H9 (cell line): Measurements from ENCODE around the gene SCP2. TPM values are rescaled to one million over a fixed set of nuclear protein-coding genes. Genes with fewer than 3 reads are reported as not detected.

Experiments
- DNase-seq: peaks from one replicate; pipeline ENCODE4 v3.0.0-alpha.2; 2017
- H2AFZ ChIP-seq: one replicate; pipeline ENCODE4 v1.6.1; 2013; ENCODE audit warnings: mild to moderate bottlenecking, low read length, control low read depth, moderate library complexity
- H2AK5ac ChIP-seq: 2 replicates; pipeline ENCODE4 v1.6.1; 2013; ENCODE audit warnings: low read length, control low read depth, mixed read lengths; ENCODE audit not compliant: insufficient read length
- H2BK120ac ChIP-seq: one replicate; pipeline ENCODE4 v1.6.1; 2013; ENCODE audit warnings: low read depth, mild to moderate bottlenecking, low read length, control low read depth, inconsistent platforms; ENCODE audit not compliant: poor library complexity, severe bottlenecking
- H2BK12ac ChIP-seq: 2 replicates; pipeline ENCODE4 v1.6.1; 2013; ENCODE audit warnings: low read length, control low read depth, mixed read lengths, low read depth; ENCODE audit not compliant: insufficient read length
- H2BK15ac ChIP-seq: 2 replicates; pipeline ENCODE4 v1.6.1; 2013; ENCODE audit warnings: low read depth, low read length, control low read depth
- H2BK20ac ChIP-seq: one replicate; pipeline ENCODE4 v1.6.1; 2013; ENCODE audit warnings: low read depth, mild to moderate bottlenecking, low read length, control low read depth, inconsistent platforms; ENCODE audit not compliant: poor library complexity, severe bottlenecking
- H2BK5ac ChIP-seq: 2 replicates; pipeline ENCODE4 v1.6.1; 2013; ENCODE audit warnings: low read length, control low read depth, mixed read lengths; ENCODE audit not compliant: insufficient read length
- H3K14ac ChIP-seq: 2 replicates; pipeline ENCODE4 v1.6.1; 2013; ENCODE audit warnings: low read length, control low read depth; ENCODE audit not compliant: insufficient read depth
- H3K18ac ChIP-seq: 2 replicates; pipeline ENCODE4 v1.6.1; 2013; ENCODE audit warnings: low read depth, mild to moderate bottlenecking, mixed read lengths, low read length, control low read depth; ENCODE audit not compliant: insufficient read length
- H3K23ac ChIP-seq: 2 replicates; pipeline ENCODE4 v1.6.1; 2013; ENCODE audit warnings: low read length, control low read depth, mixed read lengths, low read depth; ENCODE audit not compliant: insufficient read length
- H3K23me2 ChIP-seq: 2 replicates; pipeline ENCODE4 v1.6.1; 2013; ENCODE audit warnings: low read depth, mild to moderate bottlenecking, mixed read lengths, low read length, control low read depth; ENCODE audit not compliant: insufficient read length, poor library complexity, severe bottlenecking
- H3K27ac ChIP-seq: 2 replicates; pipeline ENCODE4 v1.5.1; 2013; ENCODE audit warnings: low read length, control low read depth, mixed read lengths, low read depth; ENCODE audit not compliant: insufficient read length
- H3K27me3 ChIP-seq: 2 replicates; pipeline ENCODE4 v1.6.1; 2013; ENCODE audit warnings: low read length, control low read depth, inconsistent platforms; ENCODE audit not compliant: insufficient read depth
- H3K4ac ChIP-seq: 2 replicates; pipeline ENCODE4 v1.6.1; 2013; ENCODE audit warnings: low read depth, mild to moderate bottlenecking, control low read depth, inconsistent platforms, low read length, moderate library complexity
- H3K4me1 ChIP-seq: 2 replicates; pipeline ENCODE4 v1.6.1; 2013; ENCODE audit warnings: low read length, control low read depth, inconsistent platforms; ENCODE audit not compliant: insufficient read depth
- H3K4me2 ChIP-seq: 2 replicates; pipeline ENCODE4 v1.6.1; 2013; ENCODE audit warnings: low read length, control low read depth, mixed read lengths; ENCODE audit not compliant: insufficient read length, insufficient read depth
- H3K56ac ChIP-seq: 2 replicates; pipeline ENCODE4 v1.6.1; 2013; ENCODE audit warnings: low read depth, mild to moderate bottlenecking, mixed read lengths, low read length, control low read depth; ENCODE audit not compliant: insufficient read length
- H3K79me1 ChIP-seq: 2 replicates; pipeline ENCODE4 v1.6.1; 2013; ENCODE audit warnings: low read depth, mild to moderate bottlenecking, moderate library complexity, low read length, control low read depth, inconsistent platforms; ENCODE audit not compliant: insufficient read depth, poor library complexity, severe bottlenecking
- H3K79me2 ChIP-seq: 2 replicates; pipeline ENCODE4 v1.6.1; 2013; ENCODE audit warnings: low read length, control low read depth, inconsistent platforms; ENCODE audit not compliant: insufficient read depth
- H3K9ac ChIP-seq: 2 replicates; pipeline ENCODE4 v1.6.1; 2013; ENCODE audit warnings: low read length, control low read depth, mixed read lengths; ENCODE audit not compliant: insufficient read length; ENCODE audit errors: extremely low read depth
- H3K9me3 ChIP-seq: one replicate; pipeline ENCODE4 v1.6.1; 2013; ENCODE audit warnings: low read depth, low read length, inconsistent platforms; ENCODE audit not compliant: control insufficient read depth
- H3T11ph ChIP-seq: one replicate; pipeline ENCODE4 v1.6.1; 2013; ENCODE audit warnings: mild to moderate bottlenecking, low read length, control low read depth, inconsistent platforms
- H4K20me1 ChIP-seq: one replicate; pipeline ENCODE4 v1.6.1; 2013; ENCODE audit not compliant: control insufficient read depth, insufficient read length, insufficient read depth
- H4K5ac ChIP-seq: 2 replicates; pipeline ENCODE4 v1.6.1; 2013; ENCODE audit warnings: low read depth, mild to moderate bottlenecking, mixed read lengths, low read length, control low read depth; ENCODE audit not compliant: insufficient read length
- H4K8ac ChIP-seq: replicated peaks from 2 replicates; pipeline ENCODE4 v1.6.1; 2013; ENCODE audit warnings: low read length, control low read depth, mixed read lengths, low read depth; ENCODE audit not compliant: insufficient read length
- H4K91ac ChIP-seq: 2 replicates; pipeline ENCODE4 v1.6.1; 2013; ENCODE audit warnings: low read depth, mild to moderate bottlenecking, moderate library complexity, mixed read lengths, low read length, control low read depth; ENCODE audit not compliant: insufficient read length
- H3K27ac Mint-ChIP-seq, 3 experiments: 2 replicates in 2 of 3; 3 replicates in 1 of 3; pipeline ENCODE4 v1.8.0; 2020 to 2021; ENCODE audit warnings: mixed read lengths in 3 of 3, mild to moderate bottlenecking in 1 of 3, moderate library complexity in 1 of 3
- H3K27me3 Mint-ChIP-seq: 2 replicates; pipeline ENCODE4 v1.8.0; 2021; ENCODE audit warnings: low read depth, mild to moderate bottlenecking, moderate library complexity, mixed read lengths
- H3K36me3 Mint-ChIP-seq, 3 experiments: 2 replicates in 2 of 3; 3 replicates in 1 of 3; pipeline ENCODE4 v1.8.0; 2020 to 2021; ENCODE audit warnings: low read depth in 3 of 3, mixed read lengths in 3 of 3; ENCODE audit not compliant: insufficient read depth in 1 of 3
- H3K4me1 Mint-ChIP-seq, 2 experiments: 2 replicates each; pipeline ENCODE4 v1.8.0; 2020; ENCODE audit warnings: mixed read lengths in 2 of 2
- H3K4me3 Mint-ChIP-seq, 2 experiments: 2 replicates in 1 of 2; 3 replicates in 1 of 2; pipeline ENCODE4 v1.8.0; 2020 to 2021; ENCODE audit warnings: mild to moderate bottlenecking in 2 of 2, mixed read lengths in 2 of 2, moderate library complexity in 1 of 2
- H3K9me3 Mint-ChIP-seq, 2 experiments: 2 replicates in 1 of 2; 3 replicates in 1 of 2; pipeline ENCODE4 v1.8.0; 2020; ENCODE audit warnings: mild to moderate bottlenecking in 2 of 2, mixed read lengths in 2 of 2, moderate library complexity in 1 of 2
- CTCF ChIP-seq: fragments of 200-600 bp; sonication (generic); conservative IDR thresholded peaks from 3 replicates; pipeline ENCODE4 v1.8.0; 2021; ENCODE audit warnings: antibody characterized with exemption, mild to moderate bottlenecking
- WGBS: extraction: QIAGEN DNeasy Blood & Tissue Kit; methylation state at CpG from one replicate; pipeline ENCODE4 v1.1.7; 2013; ENCODE audit warnings: missing lambda C conversion rate, low lambda C conversion rate, mixed read lengths; ENCODE audit not compliant: insufficient read length; ENCODE audit errors: extremely low coverage; 5-methylcytosine and 5-hydroxymethylcytosine counted together
- total RNA-seq: library from RNA; stranded (reverse); gene quantifications from 2 replicates; pipeline ENCODE4 v1.2.1, GENCODE V29; 2021

The SCP2 gene
- total RNA-seq, 1 experiment from 2014 or later: 48.8 TPM

- Histone ChIP-seq H2BK12ac (no peak overlapping the region), H2BK5ac (no peak overlapping the region), H4K20me1 (no peaks in the 10 kb centered on the region), H3T11ph (no peak overlapping the region), H3K27ac (no peak overlapping the region), H4K91ac (no peak overlapping the region), H4K5ac (no peak overlapping the region), H3K79me1 (no peaks in the 10 kb centered on the region), H4K8ac (no peak overlapping the region), H2BK20ac (no peak overlapping the region), H3K4me2 (no peak overlapping the region), H3K23me2 (peaks cover 11% of the 10 kb centered on the region), H3K56ac (no peak overlapping the region), H3K4ac (no peak overlapping the region), H3K14ac (no peak overlapping the region), H3K9me3 (no peaks in the 10 kb centered on the region), H3K9ac (no peak overlapping the region), H2AFZ (no peak overlapping the region), H3K27me3 (peaks cover 12% of the 10 kb centered on the region; the same call in 1 of the 2 replicates), H3K4me1 (no peaks in the 10 kb centered on the region; the same call in 1 of the 2 replicates), H3K18ac (no peak overlapping the region), H3K79me2 (no peaks in the 10 kb centered on the region), H2AK5ac (no peak overlapping the region), H2BK120ac (no peak overlapping the region), H3K23ac (no peak overlapping the region), H2BK15ac (no peak overlapping the region)
- H3K4me3 Mint-ChIP-seq: no peak overlapping the region
- no peak overlapping the region for H3K27ac Mint-ChIP-seq
- DNase-seq: no peak
- H3K4me1 Mint-ChIP-seq: peaks cover 7 to 10% of the 10 kb centered on the region in 2 experiments
- WGBS: no CpG with 5 or more reads among the region's 4 CpGs
- no peak for TF ChIP-seq CTCF
- no peaks in the 10 kb centered on the region for H3K9me3 Mint-ChIP-seq
- peaks cover 0 to 1% (median 0%) of the 10 kb centered on the region in 3 experiments; a peak in 1 of 7 replicates for H3K36me3 Mint-ChIP-seq
- H3K27me3 Mint-ChIP-seq: peaks cover 52% of the 10 kb centered on the region
Measured at GRCh38 chr1:52929019-52929418, 1.9 kb downstream of the SCP2 start.
